CD14-positive monocyte (primary cell): Measurements from ENCODE around the gene RTF2. TPM values are rescaled to one million over a fixed set of nuclear protein-coding genes. Genes with fewer than 3 reads are reported as not detected.

ENCODE experiments used
- DNase-seq, 3 donors: peaks; one replicate each; pipeline ENCODE4 v3.0.0-alpha.2; 2011 to 2022
- H2AFZ ChIP-seq: 2 replicates; pipeline ENCODE4 v1.6.0; 2012; ENCODE audit warnings: mild to moderate bottlenecking, low read depth, low read length, inconsistent platforms; ENCODE audit not compliant: insufficient read depth, poor library complexity, severe bottlenecking
- H3K27ac ChIP-seq, 2 donors: 1 replicate in 1 of 2; 2 replicates in 1 of 2; pipeline ENCODE4 v1.5.1; 2012 to 2013; ENCODE audit warnings: low read length in 2 of 2, control low read depth in 1 of 2, inconsistent platforms in 1 of 2, low read depth in 1 of 2, mild to moderate bottlenecking in 1 of 2
- H3K27me3 ChIP-seq, 2 donors: one replicate each; pipeline versions ENCODE4 v1.6.0 to v1.6.1; 2011 to 2013; ENCODE audit warnings: low read length in 2 of 2; ENCODE audit not compliant: control insufficient read depth in 2 of 2, insufficient read depth in 2 of 2
- H3K36me3 ChIP-seq, 2 donors: replicated peaks in 1 of 2; 1 replicate in 1 of 2; 2 replicates in 1 of 2; pipeline versions ENCODE4 v1.5.1 to v1.6.1; 2012 to 2013; ENCODE audit warnings: low read length in 2 of 2, control low read depth in 1 of 2, inconsistent platforms in 1 of 2, mild to moderate bottlenecking in 1 of 2; ENCODE audit not compliant: insufficient read depth in 2 of 2, control insufficient read depth in 1 of 2
- H3K4me1 ChIP-seq, 2 donors: 1 replicate in 1 of 2; 2 replicates in 1 of 2; pipeline versions ENCODE4 v1.5.1 to v1.6.1; 2012 to 2013; ENCODE audit warnings: low read length in 2 of 2, control low read depth in 1 of 2, inconsistent platforms in 1 of 2, mild to moderate bottlenecking in 1 of 2, moderate library complexity in 1 of 2; ENCODE audit not compliant: insufficient read depth in 2 of 2, control insufficient read depth in 1 of 2
- H3K4me2 ChIP-seq: replicated peaks from 2 replicates; pipeline ENCODE3; 2012; ENCODE audit warnings: low read length, moderate library complexity, mild to moderate bottlenecking; ENCODE audit not compliant: poor library complexity, severe bottlenecking; ENCODE audit errors: extremely low read depth
- H3K4me3 ChIP-seq, 3 experiments: fragments of 200-600 bp in 1 of 3; sonication (generic) in 1 of 3; replicated peaks in 1 of 3; 1 replicate in 2 of 3; 2 replicates in 1 of 3; pipeline ENCODE4 v1.5.1; 2011 to 2013; ENCODE audit warnings: low read length in 3 of 3, mild to moderate bottlenecking in 3 of 3, control low read depth in 2 of 3, low read depth in 2 of 3, inconsistent platforms in 1 of 3, moderate library complexity in 1 of 3
- H3K79me2 ChIP-seq: 2 replicates; pipeline ENCODE4 v1.6.0; 2012; ENCODE audit warnings: mild to moderate bottlenecking, control low read depth, inconsistent platforms, low read length, moderate library complexity; ENCODE audit not compliant: insufficient read depth
- H3K9ac ChIP-seq: 2 replicates; pipeline ENCODE4 v1.6.0; 2017; ENCODE audit warnings: low read length, mild to moderate bottlenecking; ENCODE audit not compliant: insufficient read depth, poor library complexity, severe bottlenecking
- H3K9me3 ChIP-seq, 2 donors: replicated peaks in 1 of 2; 1 replicate in 1 of 2; 2 replicates in 1 of 2; pipeline versions ENCODE4 v1.5.1 to v1.6.1; 2012 to 2013; ENCODE audit warnings: low read length in 2 of 2, control low read depth in 1 of 2; ENCODE audit not compliant: control insufficient read depth in 1 of 2, insufficient read depth in 1 of 2
- H4K20me1 ChIP-seq: 2 replicates; pipeline ENCODE4 v1.6.0; 2012; ENCODE audit warnings: mild to moderate bottlenecking, low read length, control low read depth, moderate library complexity; ENCODE audit not compliant: insufficient read depth
- H3K27ac Mint-ChIP-seq, 7 donors: one replicate each; pipeline ENCODE4 v1.8.0; 2020; ENCODE audit warnings: mild to moderate bottlenecking in 7 of 7, mixed read lengths in 7 of 7, moderate library complexity in 6 of 7, inconsistent platforms in 2 of 7
- H3K27me3 Mint-ChIP-seq, 3 donors: one replicate each; pipeline ENCODE4 v1.8.0; 2021 to 2022; ENCODE audit warnings: low read depth in 3 of 3, mild to moderate bottlenecking in 3 of 3, mixed read lengths in 3 of 3, moderate library complexity in 3 of 3, inconsistent platforms in 1 of 3
- H3K36me3 Mint-ChIP-seq, 2 donors: one replicate each; pipeline ENCODE4 v1.8.0; 2020; ENCODE audit warnings: mixed read lengths in 2 of 2, inconsistent platforms in 1 of 2, mild to moderate bottlenecking in 1 of 2
- H3K4me1 Mint-ChIP-seq: one replicate; pipeline ENCODE4 v1.8.0; 2020; ENCODE audit warnings: mild to moderate bottlenecking, mixed read lengths
- H3K4me3 Mint-ChIP-seq, 2 donors: one replicate each; pipeline ENCODE4 v1.8.0; 2020; ENCODE audit warnings: mild to moderate bottlenecking in 2 of 2, mixed read lengths in 2 of 2, moderate library complexity in 1 of 2
- H3K9me3 Mint-ChIP-seq, 7 donors: one replicate each; pipeline ENCODE4 v1.8.0; 2020 to 2022; ENCODE audit warnings: mixed read lengths in 7 of 7, mild to moderate bottlenecking in 6 of 7, moderate library complexity in 6 of 7, inconsistent platforms in 2 of 7
- CTCF ChIP-seq: fragments of 200-600 bp; IDR thresholded peaks from one replicate; pipeline ENCODE4 v1.8.0; 2022; ENCODE audit warnings: antibody characterized with exemption, mild to moderate bottlenecking
- WGBS: methylation state at CpG from one replicate; pipeline ENCODE4 v1.1.5; 2013; ENCODE audit warnings: missing lambda C conversion rate; ENCODE audit not compliant: insufficient coverage; 5-methylcytosine and 5-hydroxymethylcytosine counted together
- intact Hi-C, 2 donors: fragments of 100-400 bp; cut with micrococcal nuclease; formaldehyde crosslinking; loops; one replicate each; pipeline versions ENCODE4 v1.15.0 to v1.15.1; 2023
- polyA plus RNA-seq, 3 donors: library from polyadenylated mRNA; depleted of rRNA in 1 of 3; unstranded in 2 of 3; stranded (reverse) in 1 of 3; fragments of 300-500 nt in 2 of 3; fragments of >200 nt in 1 of 3; fragmentation: Illumina TruSeq in 2 of 3; gene quantifications; 1 replicate in 2 of 3; 2 replicates in 1 of 3; pipeline ENCODE4 v1.2.3, GENCODE V29; 2012 to 2021

Gene RTF2
- polyA plus RNA-seq, 3 donors: 74.3 to 163 (median 148) TPM

- peaks cover 82 to 93% of the 10 kb centered on the region in 2 donors for H3K36me3 ChIP-seq
- no peak overlapping the region for H3K4me3 ChIP-seq
- peaks cover 35 to 38% of the 10 kb centered on the region in 2 donors for H3K9me3 ChIP-seq
- H3K9ac ChIP-seq: no peak overlapping the region
- no peaks in the 10 kb centered on the region for H3K4me1 ChIP-seq
- H3K36me3 Mint-ChIP-seq: peaks cover 91 to 96% of the 10 kb centered on the region in 2 donors
- peaks cover 34 to 40% (median 39%) of the 10 kb centered on the region in 7 donors for H3K9me3 Mint-ChIP-seq
- H3K27ac ChIP-seq: no peak overlapping the region
- intact Hi-C loops: no loop called here
- DNase-seq: no peak
- H3K27me3 ChIP-seq: no peaks in the 10 kb centered on the region
- no peak overlapping the region for H3K4me3 Mint-ChIP-seq
- no peaks in the 10 kb centered on the region for H3K4me1 Mint-ChIP-seq
- H4K20me1 ChIP-seq: peaks cover 7% of the 10 kb centered on the region
- 98% methylated on average over 4 of the region's 7 CpGs for WGBS
- no peak overlapping the region for H3K27ac Mint-ChIP-seq
- H2AFZ ChIP-seq: no peak overlapping the region
- TF ChIP-seq CTCF: no peak
- no peak overlapping the region for H3K4me2 ChIP-seq
- H3K79me2 ChIP-seq: no peaks in the 10 kb centered on the region
- peaks cover 0 to 1% (median 0%) of the 10 kb centered on the region in 3 donors for H3K27me3 Mint-ChIP-seq
Measured at GRCh38 chr20:56517211-56517610, 48.8 kb downstream of the RTF2 start.

- Histone ChIP-seq H3K9me3 (peaks cover 35 to 38% of the 10 kb centered on the region in 2 donors), H3K4me3 (no peak overlapping the region), H3K27me3 (no peaks in the 10 kb centered on the region), H3K79me2 (no peaks in the 10 kb centered on the region), H3K4me2 (no peak overlapping the region), H3K36me3 (peaks cover 77 to 89% of the 10 kb centered on the region in 2 donors), H4K20me1 (peaks cover 7% of the 10 kb centered on the region), H3K4me1 (no peaks in the 10 kb centered on the region), H3K27ac (no peak overlapping the region), H3K9ac (no peak overlapping the region), H2AFZ (no peak overlapping the region)
- Mint-ChIP-seq H3K4me1 (no peaks in the 10 kb centered on the region), H3K9me3 (peaks cover 34 to 40% (median 39%) of the 10 kb centered on the region in 7 donors), H3K36me3 (peaks cover 87 to 91% of the 10 kb centered on the region in 2 donors), H3K4me3 (no peak overlapping the region), H3K27ac (no peak overlapping the region), H3K27me3 (peaks cover 0 to 1% (median 0%) of the 10 kb centered on the region in 3 donors)
- no peak for TF ChIP-seq CTCF
- WGBS: 96% methylated on average over 7 of the region's 8 CpGs
- DNase-seq: no peak
- intact Hi-C loops: no loop called here
Measured at GRCh38 chr20:56517641-56518040, 49.2 kb downstream of the RTF2 start.
